SK-N-MC (cell line): Measurements from ENCODE around the gene BTBD6.

Experiments used
- EZH2 ChIP-seq: fragments of 200-600 bp; sonication (generic); IDR thresholded peaks from one replicate; pipeline ENCODE4 v1.6.1; 2017; ENCODE audit warnings: antibody characterized with exemption
- POLR2AphosphoS5 ChIP-seq: IDR thresholded peaks from 2 replicates; pipeline ENCODE4 v1.6.1; 2012; ENCODE audit warnings: mild to moderate bottlenecking, low read depth, low read length, borderline replicate concordance

DNA sequence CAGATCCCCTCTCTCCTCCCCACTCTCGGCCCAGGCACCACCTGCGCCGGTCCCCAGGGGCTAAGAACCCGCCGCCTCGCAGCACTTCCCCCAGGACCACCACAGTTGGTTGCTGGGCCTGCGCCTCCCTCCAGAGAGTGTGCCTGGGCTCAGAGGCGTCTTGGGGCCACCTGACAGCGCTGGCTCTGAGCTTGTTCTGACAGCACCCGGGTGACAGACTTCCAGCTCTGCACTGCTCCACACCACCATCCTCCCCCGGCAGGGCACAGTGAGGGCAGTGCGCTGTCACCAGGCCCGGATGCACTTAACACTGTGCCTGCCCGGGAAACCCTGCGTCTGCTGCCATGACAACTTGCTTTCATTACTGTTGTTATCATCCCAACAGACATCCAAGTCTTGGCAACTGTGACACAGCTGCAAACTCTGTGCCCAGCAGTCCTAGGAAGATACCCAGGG, 45.8 kb downstream of the BTBD6 start:
- TF ChIP-seq EZH2 (no peak), POLR2AphosphoS5 (no peak)
